Measurements from ENCODE around the gene ACR. TPM values are rescaled to one million over a fixed set of nuclear protein-coding genes. Genes with fewer than 3 reads are reported as not detected.
A peak's percentile ranks its signal among the peaks of the same experiment; 100 is the strongest.
"Not testable (repeated sequence)": the region's sequence is repeated elsewhere in the genome, so short reads cannot be mapped to it uniquely, and the experiment has no call there.

Gene ACR
- total and polyA plus RNA-seq, 2 experiments from 2014 or later = not detected

GRCh38 chr22:50756406-50756805 is 18.4 kb downstream of the ACR start:
- H3K9me2 ChIP-seq (ENCODE audit: insufficient read depth); H3K27ac ChIP-seq; H3F3A ChIP-seq (ENCODE audit: insufficient read depth); DNase-seq; H3K9ac ChIP-seq; in situ Hi-C loops (cut with MboI); H3K4me3 ChIP-seq; H3K27me3 ChIP-seq (replicated peaks; ENCODE audit: insufficient read depth); H4K20me1 ChIP-seq (ENCODE audit: insufficient read depth); H3K4me1 ChIP-seq (ENCODE audit: insufficient read depth); H3K79me2 ChIP-seq (ENCODE audit: insufficient read depth); H3K36me3 ChIP-seq (ENCODE audit: low read depth); H3K9me3 ChIP-seq (ENCODE audit: low read depth): not testable (repeated sequence)
- Histone ChIP-seq H2AFZ (peak overlapping the region; percentile 92), H3K4me2 (ENCODE audit: unreplicated experiment) (peak overlapping the region; percentile 90)
- WGBS, 2 experiments (ENCODE audit: low coverage in 1 of 2, low lambda C conversion rate in 2 of 2, missing lambda C conversion rate in 2 of 2) = 2 to 6% methylated on average over 7 of the region's 9 CpGs

GRCh38 chr22:50756949-50757491 is 19.0 kb downstream of the ACR start:
- Histone ChIP-seq H3K4me3 (peak overlapping the region; percentile 77), H3K9ac (peak overlapping the region; percentile 73), H2AFZ (peak overlapping the region; percentile 92), H3K4me2 (ENCODE audit: unreplicated experiment) (peak overlapping the region; percentile 90)
- H3K27ac ChIP-seq; H3K9me3 ChIP-seq (ENCODE audit: low read depth); in situ Hi-C loops (cut with MboI); H3K36me3 ChIP-seq (ENCODE audit: low read depth); H3K27me3 ChIP-seq (replicated peaks; ENCODE audit: insufficient read depth); H4K20me1 ChIP-seq (ENCODE audit: insufficient read depth); H3K4me1 ChIP-seq (ENCODE audit: insufficient read depth); H3F3A ChIP-seq (ENCODE audit: insufficient read depth); H3K79me2 ChIP-seq (ENCODE audit: insufficient read depth); H3K9me2 ChIP-seq (ENCODE audit: insufficient read depth): not testable (repeated sequence)
- DNase-seq = peak; percentile 38
- WGBS, 2 experiments (ENCODE audit: low coverage in 1 of 2, low lambda C conversion rate in 2 of 2, missing lambda C conversion rate in 2 of 2) = 15% methylated on average over 23 to 24 of the region's 24 CpGs

GRCh38 chr22:50759597-50760341 is 21.8 kb downstream of the ACR start:
- H3K27ac ChIP-seq; H3K9ac ChIP-seq; in situ Hi-C loops (cut with MboI); H3K4me3 ChIP-seq; H3F3A ChIP-seq (ENCODE audit: insufficient read depth); H3K36me3 ChIP-seq (ENCODE audit: low read depth); H3K9me3 ChIP-seq (ENCODE audit: low read depth); H3K27me3 ChIP-seq (replicated peaks; ENCODE audit: insufficient read depth); H3K4me1 ChIP-seq (ENCODE audit: insufficient read depth); H3K79me2 ChIP-seq (ENCODE audit: insufficient read depth); H3K4me2 ChIP-seq (ENCODE audit: unreplicated experiment); H3K9me2 ChIP-seq (ENCODE audit: insufficient read depth); H4K20me1 ChIP-seq (ENCODE audit: insufficient read depth); H2AFZ ChIP-seq: not testable (repeated sequence)
- peak; percentile 61 for DNase-seq
- WGBS, 2 experiments (ENCODE audit: low coverage in 1 of 2, low lambda C conversion rate in 2 of 2, missing lambda C conversion rate in 2 of 2) = 20 to 24% methylated on average over 9 to 10 of the region's 10 CpGs

- H3F3A ChIP-seq (ENCODE audit: insufficient read depth); H3K79me2 ChIP-seq (ENCODE audit: insufficient read depth); H3K36me3 ChIP-seq (ENCODE audit: low read depth); H3K9ac ChIP-seq; H3K4me3 ChIP-seq; DNase-seq; H3K27ac ChIP-seq; H3K9me3 ChIP-seq (ENCODE audit: low read depth); in situ Hi-C loops (cut with MboI); H3K9me2 ChIP-seq (ENCODE audit: insufficient read depth); H3K4me1 ChIP-seq (ENCODE audit: insufficient read depth); H3K4me2 ChIP-seq (ENCODE audit: unreplicated experiment); H2AFZ ChIP-seq; H3K27me3 ChIP-seq (replicated peaks; ENCODE audit: insufficient read depth); H4K20me1 ChIP-seq (ENCODE audit: insufficient read depth): not testable (repeated sequence)
- WGBS, 2 experiments (ENCODE audit: low coverage in 1 of 2, low lambda C conversion rate in 2 of 2, missing lambda C conversion rate in 2 of 2) = 94 to 97% methylated on average over 2 of the region's 2 CpGs
These were observed 23.8 kb downstream of the ACR start for GRCh38 chr22:50761829-50762228.

- H3K79me2 ChIP-seq (ENCODE audit: insufficient read depth); H2AFZ ChIP-seq; H3K4me2 ChIP-seq (ENCODE audit: unreplicated experiment); H3F3A ChIP-seq (ENCODE audit: insufficient read depth); H3K36me3 ChIP-seq (ENCODE audit: low read depth); H4K20me1 ChIP-seq (ENCODE audit: insufficient read depth); in situ Hi-C loops (cut with MboI); H3K9me3 ChIP-seq (ENCODE audit: low read depth); H3K27ac ChIP-seq; H3K4me1 ChIP-seq (ENCODE audit: insufficient read depth); H3K9ac ChIP-seq; H3K9me2 ChIP-seq (ENCODE audit: insufficient read depth); H3K4me3 ChIP-seq; H3K27me3 ChIP-seq (replicated peaks; ENCODE audit: insufficient read depth): not testable (repeated sequence)
- DNase-seq = peak; percentile 4
- WGBS, 2 experiments (ENCODE audit: low coverage in 1 of 2, low lambda C conversion rate in 2 of 2, missing lambda C conversion rate in 2 of 2) = 58 to 63% methylated on average over 3 of the region's 3 CpGs
These were observed 26.3 kb downstream of the ACR start for GRCh38 chr22:50764288-50764687.

- H3K27ac ChIP-seq; H3K4me1 ChIP-seq (ENCODE audit: insufficient read depth); in situ Hi-C loops (cut with MboI); H3K4me3 ChIP-seq; H3K27me3 ChIP-seq (replicated peaks; ENCODE audit: insufficient read depth); H3K36me3 ChIP-seq (ENCODE audit: low read depth); H2AFZ ChIP-seq; H3K4me2 ChIP-seq (ENCODE audit: unreplicated experiment); H3K9ac ChIP-seq; H3K9me3 ChIP-seq (ENCODE audit: low read depth); H3F3A ChIP-seq (ENCODE audit: insufficient read depth); H3K79me2 ChIP-seq (ENCODE audit: insufficient read depth); H3K9me2 ChIP-seq (ENCODE audit: insufficient read depth); H4K20me1 ChIP-seq (ENCODE audit: insufficient read depth): not testable (repeated sequence)
- WGBS, 2 experiments (ENCODE audit: low coverage in 1 of 2, low lambda C conversion rate in 2 of 2, missing lambda C conversion rate in 2 of 2) = 66 to 76% methylated on average over 12 of the region's 12 CpGs
- peak; percentile 22 for DNase-seq
These were observed 37.1 kb downstream of the ACR start for GRCh38 chr22:50775132-50775531.

- 81 to 84% methylated on average over 5 of the region's 5 CpGs for WGBS, 2 experiments (ENCODE audit: low coverage in 1 of 2, low lambda C conversion rate in 2 of 2, missing lambda C conversion rate in 2 of 2)
- H2AFZ ChIP-seq; in situ Hi-C loops (cut with MboI): not testable (repeated sequence)
These were observed 39.6 kb downstream of the ACR start for GRCh38 chr22:50777631-50778030.

More at GRCh38 chr22:50777631-50778030, 39.6 kb downstream of the ACR start:
- H3K79me2 ChIP-seq (ENCODE audit: insufficient read depth); H3K9me2 ChIP-seq (ENCODE audit: insufficient read depth); H3K4me3 ChIP-seq; H3F3A ChIP-seq (ENCODE audit: insufficient read depth); H4K20me1 ChIP-seq (ENCODE audit: insufficient read depth); H3K27me3 ChIP-seq (replicated peaks; ENCODE audit: insufficient read depth); H3K36me3 ChIP-seq (ENCODE audit: low read depth); H3K9ac ChIP-seq; H3K4me1 ChIP-seq (ENCODE audit: insufficient read depth); H3K9me3 ChIP-seq (ENCODE audit: low read depth); H3K27ac ChIP-seq; H3K4me2 ChIP-seq (ENCODE audit: unreplicated experiment); DNase-seq: not testable (repeated sequence)
